SK-N-SH treated with all-trans-retinoic acid at 6 μM for 48 hours (cell line): ENCODE results near the gene SUSD3.

ENCODE experiments used
- ATAC-seq: fragments of 200-7000 bp; cut with Tn5 transposase; 3 replicates; pipeline ENCODE4 v1.9.1; 2020; ENCODE audit warnings: mild to moderate bottlenecking, moderate library complexity
- ARNTL ChIP-seq: fragments of 450-650 bp; formaldehyde crosslinking; IDR thresholded peaks from 2 replicates; pipeline ENCODE4 v1.5.0; 2020; ENCODE audit warnings: low read depth, mild to moderate bottlenecking, moderate library complexity, borderline replicate concordance
- CSDC2 ChIP-seq: fragments of 250-450 bp; sonication (Bioruptor Pico); IDR thresholded peaks from 2 replicates; pipeline ENCODE4 v1.5.0; 2020; ENCODE audit warnings: mild to moderate bottlenecking, moderate library complexity
- ESRRG ChIP-seq: fragments of 250-450 bp; sonication (Bioruptor Pico); IDR thresholded peaks from 2 replicates; pipeline ENCODE4 v1.6.1; 2021; ENCODE audit warnings: mild to moderate bottlenecking
- GLIS3 ChIP-seq: fragments of 250-450 bp; sonication (Bioruptor Pico); IDR thresholded peaks from 2 replicates; pipeline ENCODE4 v1.5.0; 2020; ENCODE audit warnings: mild to moderate bottlenecking, moderate library complexity
- ISL1 ChIP-seq: fragments of 250-450 bp; sonication (Bioruptor Pico); IDR thresholded peaks from 2 replicates; pipeline ENCODE4 v2.1.2; 2022; ENCODE audit warnings: mild to moderate bottlenecking, moderate library complexity
- OSR1 ChIP-seq: fragments of 250-450 bp; sonication (Bioruptor Pico); IDR thresholded peaks from 2 replicates; pipeline ENCODE4 v1.8.0; 2022; ENCODE audit warnings: moderate library complexity, mild to moderate bottlenecking, inconsistent platforms
- PATZ1 ChIP-seq: fragments of 250-450 bp; sonication (Bioruptor Pico); IDR thresholded peaks from 2 replicates; pipeline ENCODE4 v1.8.0; 2020; ENCODE audit warnings: mild to moderate bottlenecking, moderate library complexity, borderline replicate concordance
- RARB ChIP-seq: fragments of 250-450 bp; sonication (Bioruptor Pico); IDR thresholded peaks from 2 replicates; pipeline ENCODE4 v1.8.0; 2021; ENCODE audit warnings: mild to moderate bottlenecking, moderate library complexity
- SNAI2 ChIP-seq: fragments of 250-450 bp; sonication (Bioruptor Pico); IDR thresholded peaks from 2 replicates; pipeline ENCODE4 v1.5.0; 2020; ENCODE audit warnings: mild to moderate bottlenecking, moderate library complexity
- TCF4 ChIP-seq: fragments of 250-450 bp; sonication (Bioruptor Pico); IDR thresholded peaks from 2 replicates; pipeline ENCODE4 v1.8.0; 2021; ENCODE audit warnings: mild to moderate bottlenecking, moderate library complexity, borderline replicate concordance
- TOX ChIP-seq: fragments of 250-450 bp; sonication (Bioruptor Pico); IDR thresholded peaks from 2 replicates; pipeline ENCODE4 v1.8.0; 2021; ENCODE audit warnings: mild to moderate bottlenecking, moderate library complexity, borderline replicate concordance
- ZC3H10 ChIP-seq: fragments of 250-450 bp; sonication (Bioruptor Pico); IDR thresholded peaks from 2 replicates; pipeline ENCODE4 v1.5.1; 2021; ENCODE audit warnings: mild to moderate bottlenecking, moderate library complexity
- ZFP3 ChIP-seq: fragments of 250-450 bp; sonication (Bioruptor Pico); IDR thresholded peaks from 2 replicates; pipeline ENCODE4 v1.5.0; 2020; ENCODE audit warnings: mild to moderate bottlenecking, moderate library complexity
- ZFP30 ChIP-seq: fragments of 450-650 bp; formaldehyde crosslinking; IDR thresholded peaks from 2 replicates; pipeline ENCODE4 v1.5.0; 2022; ENCODE audit warnings: mild to moderate bottlenecking, moderate library complexity
- ZNF565 ChIP-seq: fragments of 450-650 bp; formaldehyde crosslinking; conservative IDR thresholded peaks from 2 replicates; pipeline ENCODE4 v1.5.0; 2020; ENCODE audit warnings: low read depth, mild to moderate bottlenecking, moderate library complexity
- ZNF70 ChIP-seq: fragments of 450-650 bp; formaldehyde crosslinking; IDR thresholded peaks from 2 replicates; pipeline ENCODE4 v1.5.0; 2020; ENCODE audit warnings: mild to moderate bottlenecking, moderate library complexity
- ZNF8 ChIP-seq: fragments of 450-650 bp; formaldehyde crosslinking; IDR thresholded peaks from 2 replicates; pipeline ENCODE4 v1.5.0; 2020; ENCODE audit warnings: mild to moderate bottlenecking, moderate library complexity
- TF ChIP-seq, protein P1 (sequence below): fragments of 250-450 bp; sonication (Bioruptor Pico); IDR thresholded peaks from 2 replicates; pipeline ENCODE4 v1.8.0; 2021; ENCODE audit warnings: low read depth, mild to moderate bottlenecking, moderate library complexity, borderline replicate concordance
- TF ChIP-seq, protein P2 (sequence below): fragments of 250-450 bp; sonication (Bioruptor Pico); IDR thresholded peaks from 2 replicates; pipeline ENCODE4 v1.5.1; 2021; ENCODE audit warnings: mild to moderate bottlenecking, moderate library complexity
- TF ChIP-seq, protein P3 (sequence below): fragments of 250-450 bp; sonication (Bioruptor Pico); IDR thresholded peaks from 2 replicates; pipeline ENCODE4 v1.5.1; 2020; ENCODE audit warnings: low read depth, mild to moderate bottlenecking, moderate library complexity
- TF ChIP-seq, protein P4 (sequence below): fragments of 250-450 bp; sonication (Bioruptor Pico); IDR thresholded peaks from 2 replicates; pipeline ENCODE4 v1.5.0; 2020; ENCODE audit warnings: mild to moderate bottlenecking, moderate library complexity

Gene SUSD3

GRCh38 chr9:93053781-93054331 is 4.6 kb upstream of the SUSD3 start:
- no peak for ATAC-seq
- TF ChIP-seq ISL1 (CRISPR knock-in tag) (no peak), ARNTL (CRISPR knock-in tag) (no peak), TCF4 (no peak), ZC3H10 (CRISPR knock-in tag) (no peak)

DNA sequence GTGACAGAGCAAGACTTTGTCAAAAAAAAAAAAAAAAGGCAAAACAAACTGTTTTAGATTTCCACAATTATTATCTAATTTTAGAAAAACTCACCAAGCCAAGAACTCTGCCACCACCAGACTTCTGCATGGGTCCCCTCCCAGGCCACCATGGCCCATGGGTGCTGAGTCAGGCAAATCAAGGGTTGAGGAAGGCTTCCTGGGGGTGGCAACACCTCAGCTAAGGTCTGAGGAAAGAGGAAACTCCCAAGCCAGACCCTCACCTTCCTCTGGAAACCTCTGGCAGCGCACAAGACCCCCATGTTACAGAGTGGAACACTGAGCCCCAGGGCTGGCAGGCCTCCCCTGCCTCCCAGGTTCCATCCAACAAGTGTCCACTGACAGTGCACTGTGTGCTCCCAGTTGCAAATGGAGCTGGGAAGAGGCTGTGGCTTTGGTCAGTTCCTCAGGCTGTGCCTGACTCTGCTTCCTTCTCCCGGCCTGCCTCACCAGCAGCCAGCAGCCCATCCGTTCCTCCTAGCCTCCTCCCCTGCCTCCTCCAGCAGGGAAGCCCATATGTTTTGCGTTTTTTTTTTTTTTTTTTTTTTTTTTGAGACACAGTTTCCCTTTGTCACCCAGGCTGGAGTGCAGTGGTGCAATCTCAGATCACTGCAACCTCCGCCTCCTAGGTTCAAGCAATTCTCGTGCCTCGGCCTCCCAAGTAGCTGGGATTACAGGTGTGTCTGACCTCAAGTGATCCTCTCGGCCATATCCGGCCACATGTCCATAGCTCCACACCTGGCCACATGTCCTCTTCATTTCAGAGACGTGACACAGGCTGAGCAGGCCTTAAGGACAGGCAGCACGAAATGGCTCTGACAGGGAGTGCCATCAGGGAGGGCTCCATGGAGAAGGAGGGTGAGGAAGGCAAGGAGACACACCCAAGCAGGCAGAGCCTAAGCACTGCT is 3.5 kb upstream of the SUSD3 start:
- TF ChIP-seq ISL1 (CRISPR knock-in tag) (no peak), ESRRG (CRISPR knock-in tag) (no peak), ZNF70 (CRISPR knock-in tag) (no peak), RARB (CRISPR knock-in tag) (no peak), PATZ1 (CRISPR knock-in tag) (no peak), ARNTL (CRISPR knock-in tag) (no peak), CSDC2 (CRISPR knock-in tag) (no peak)
- TF ChIP-seq, protein P1, sequence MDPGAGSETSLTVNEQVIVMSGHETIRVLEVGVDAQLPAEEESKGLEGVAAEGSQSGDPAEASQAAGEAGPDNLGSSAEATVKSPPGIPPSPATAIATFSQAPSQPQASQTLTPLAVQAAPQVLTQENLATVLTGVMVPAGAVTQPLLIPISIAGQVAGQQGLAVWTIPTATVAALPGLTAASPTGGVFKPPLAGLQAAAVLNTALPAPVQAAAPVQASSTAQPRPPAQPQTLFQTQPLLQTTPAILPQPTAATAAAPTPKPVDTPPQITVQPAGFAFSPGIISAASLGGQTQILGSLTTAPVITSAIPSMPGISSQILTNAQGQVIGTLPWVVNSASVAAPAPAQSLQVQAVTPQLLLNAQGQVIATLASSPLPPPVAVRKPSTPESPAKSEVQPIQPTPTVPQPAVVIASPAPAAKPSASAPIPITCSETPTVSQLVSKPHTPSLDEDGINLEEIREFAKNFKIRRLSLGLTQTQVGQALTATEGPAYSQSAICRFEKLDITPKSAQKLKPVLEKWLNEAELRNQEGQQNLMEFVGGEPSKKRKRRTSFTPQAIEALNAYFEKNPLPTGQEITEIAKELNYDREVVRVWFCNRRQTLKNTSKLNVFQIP: no peak

DNA sequence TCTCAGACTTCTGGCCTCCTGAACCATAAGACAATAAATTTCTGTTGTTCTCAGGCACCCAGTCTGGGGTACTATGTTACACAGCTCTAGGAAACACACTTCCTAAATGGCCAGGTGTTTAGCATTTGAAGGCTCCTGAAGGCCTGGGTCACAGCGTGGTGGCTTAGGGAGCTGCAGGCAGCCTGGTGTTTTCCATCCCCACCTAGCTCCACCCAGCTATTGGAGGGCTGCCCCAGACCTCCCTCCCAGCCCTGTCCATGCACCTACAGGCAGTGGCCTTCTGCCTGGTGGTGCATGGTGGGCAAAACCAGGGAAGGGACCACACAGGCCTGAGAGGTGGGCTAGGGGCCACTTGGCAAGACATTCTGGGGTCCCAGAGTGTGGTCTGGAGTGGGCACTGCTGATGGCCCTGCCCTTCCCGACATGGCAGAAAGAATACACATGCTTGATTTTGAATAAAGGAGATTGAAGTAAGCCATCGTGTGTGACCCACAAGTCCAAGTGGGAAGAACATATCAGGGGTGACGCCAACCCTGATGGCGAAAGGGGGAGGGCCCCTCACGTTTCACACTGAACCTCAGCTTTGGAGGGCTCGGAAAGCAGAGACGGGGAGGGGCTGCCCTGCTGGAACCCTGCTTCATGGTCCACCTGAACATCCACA is 1.3 kb upstream of the SUSD3 start:
- no peak for ATAC-seq
- TF ChIP-seq PATZ1 (CRISPR knock-in tag) (no peak), RARB (CRISPR knock-in tag) (no peak), GLIS3 (no peak), ZFP30 (CRISPR knock-in tag) (no peak), TCF4 (no peak), CSDC2 (CRISPR knock-in tag) (no peak), ZNF565 (no peak), TOX (CRISPR knock-in tag) (no peak), ZC3H10 (CRISPR knock-in tag) (no peak), OSR1 (CRISPR knock-in tag) (no peak), ARNTL (CRISPR knock-in tag) (no peak), SNAI2 (no peak), ISL1 (CRISPR knock-in tag) (no peak), ZFP3 (CRISPR knock-in tag) (no peak), ZNF8 (CRISPR knock-in tag) (no peak), ZNF70 (CRISPR knock-in tag) (no peak)
- TF ChIP-seq, protein P2, sequence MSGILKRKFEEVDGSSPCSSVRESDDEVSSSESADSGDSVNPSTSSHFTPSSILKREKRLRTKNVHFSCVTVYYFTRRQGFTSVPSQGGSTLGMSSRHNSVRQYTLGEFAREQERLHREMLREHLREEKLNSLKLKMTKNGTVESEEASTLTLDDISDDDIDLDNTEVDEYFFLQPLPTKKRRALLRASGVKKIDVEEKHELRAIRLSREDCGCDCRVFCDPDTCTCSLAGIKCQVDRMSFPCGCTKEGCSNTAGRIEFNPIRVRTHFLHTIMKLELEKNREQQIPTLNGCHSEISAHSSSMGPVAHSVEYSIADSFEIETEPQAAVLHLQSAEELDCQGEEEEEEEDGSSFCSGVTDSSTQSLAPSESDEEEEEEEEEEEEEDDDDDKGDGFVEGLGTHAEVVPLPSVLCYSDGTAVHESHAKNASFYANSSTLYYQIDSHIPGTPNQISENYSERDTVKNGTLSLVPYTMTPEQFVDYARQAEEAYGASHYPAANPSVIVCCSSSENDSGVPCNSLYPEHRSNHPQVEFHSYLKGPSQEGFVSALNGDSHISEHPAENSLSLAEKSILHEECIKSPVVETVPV (CRISPR knock-in tag): no peak
- TF ChIP-seq, protein P3, sequence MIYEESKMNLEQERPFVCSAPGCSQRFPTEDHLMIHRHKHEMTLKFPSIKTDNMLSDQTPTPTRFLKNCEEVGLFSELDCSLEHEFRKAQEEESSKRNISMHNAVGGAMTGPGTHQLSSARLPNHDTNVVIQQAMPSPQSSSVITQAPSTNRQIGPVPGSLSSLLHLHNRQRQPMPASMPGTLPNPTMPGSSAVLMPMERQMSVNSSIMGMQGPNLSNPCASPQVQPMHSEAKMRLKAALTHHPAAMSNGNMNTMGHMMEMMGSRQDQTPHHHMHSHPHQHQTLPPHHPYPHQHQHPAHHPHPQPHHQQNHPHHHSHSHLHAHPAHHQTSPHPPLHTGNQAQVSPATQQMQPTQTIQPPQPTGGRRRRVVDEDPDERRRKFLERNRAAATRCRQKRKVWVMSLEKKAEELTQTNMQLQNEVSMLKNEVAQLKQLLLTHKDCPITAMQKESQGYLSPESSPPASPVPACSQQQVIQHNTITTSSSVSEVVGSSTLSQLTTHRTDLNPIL (CRISPR knock-in tag): no peak
- TF ChIP-seq, protein P4, sequence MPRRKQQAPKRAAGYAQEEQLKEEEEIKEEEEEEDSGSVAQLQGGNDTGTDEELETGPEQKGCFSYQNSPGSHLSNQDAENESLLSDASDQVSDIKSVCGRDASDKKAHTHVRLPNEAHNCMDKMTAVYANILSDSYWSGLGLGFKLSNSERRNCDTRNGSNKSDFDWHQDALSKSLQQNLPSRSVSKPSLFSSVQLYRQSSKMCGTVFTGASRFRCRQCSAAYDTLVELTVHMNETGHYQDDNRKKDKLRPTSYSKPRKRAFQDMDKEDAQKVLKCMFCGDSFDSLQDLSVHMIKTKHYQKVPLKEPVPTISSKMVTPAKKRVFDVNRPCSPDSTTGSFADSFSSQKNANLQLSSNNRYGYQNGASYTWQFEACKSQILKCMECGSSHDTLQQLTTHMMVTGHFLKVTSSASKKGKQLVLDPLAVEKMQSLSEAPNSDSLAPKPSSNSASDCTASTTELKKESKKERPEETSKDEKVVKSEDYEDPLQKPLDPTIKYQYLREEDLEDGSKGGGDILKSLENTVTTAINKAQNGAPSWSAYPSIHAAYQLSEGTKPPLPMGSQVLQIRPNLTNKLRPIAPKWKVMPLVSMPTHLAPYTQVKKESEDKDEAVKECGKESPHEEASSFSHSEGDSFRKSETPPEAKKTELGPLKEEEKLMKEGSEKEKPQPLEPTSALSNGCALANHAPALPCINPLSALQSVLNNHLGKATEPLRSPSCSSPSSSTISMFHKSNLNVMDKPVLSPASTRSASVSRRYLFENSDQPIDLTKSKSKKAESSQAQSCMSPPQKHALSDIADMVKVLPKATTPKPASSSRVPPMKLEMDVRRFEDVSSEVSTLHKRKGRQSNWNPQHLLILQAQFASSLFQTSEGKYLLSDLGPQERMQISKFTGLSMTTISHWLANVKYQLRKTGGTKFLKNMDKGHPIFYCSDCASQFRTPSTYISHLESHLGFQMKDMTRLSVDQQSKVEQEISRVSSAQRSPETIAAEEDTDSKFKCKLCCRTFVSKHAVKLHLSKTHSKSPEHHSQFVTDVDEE (CRISPR knock-in tag): no peak

More for the DNA sequence above, 3.5 kb upstream of the SUSD3 start:
- no peak for ATAC-seq
